Mononuclear cell (primary cell): ENCODE results near the gene TIMM10. TPM values are rescaled to one million over a fixed set of nuclear protein-coding genes. Genes with fewer than 3 reads are reported as not detected.
"Not testable (repeated sequence)": the region's sequence is repeated elsewhere in the genome, so short reads cannot be mapped to it uniquely, and the experiment has no call there.

Experiments used
- H3K27me3 ChIP-seq: 2 replicates; pipeline ENCODE4 v1.6.0; 2011; ENCODE audit warnings: low read length, control low read depth; ENCODE audit not compliant: insufficient read depth
- H3K4me1 ChIP-seq: 2 replicates; pipeline ENCODE4 v1.5.1; 2011; ENCODE audit warnings: mild to moderate bottlenecking, low read length, control low read depth; ENCODE audit not compliant: insufficient read depth
- H3K4me3 ChIP-seq: 2 replicates; pipeline ENCODE4 v1.5.1; 2011; ENCODE audit warnings: mild to moderate bottlenecking, low read length, moderate library complexity
- H3K9me3 ChIP-seq: 2 replicates; pipeline ENCODE4 v1.5.1; 2011; ENCODE audit warnings: low read depth, mild to moderate bottlenecking, control low read depth, low read length
- total RNA-seq: library from RNA; depleted of rRNA; stranded (reverse); fragments of >200 nt; gene quantifications from one replicate; pipeline ENCODE4 v1.2.3, GENCODE V29; 2012

The TIMM10 gene
- total RNA-seq, 1 donor, result 4.8 TPM

- Histone ChIP-seq H3K9me3 (no peaks in the 10 kb centered on the region), H3K4me3 (no peak overlapping the region), H3K27me3 (no peaks in the 10 kb centered on the region), H3K4me1 (peaks cover 13% of the 10 kb centered on the region)
Measured at GRCh38 chr11:57547854-57548377, 17.4 kb upstream of the TIMM10 start.

- no peaks in the 10 kb centered on the region for H3K9me3 ChIP-seq
- no peak overlapping the region for H3K4me3 ChIP-seq
- no peaks in the 10 kb centered on the region for H3K27me3 ChIP-seq
- H3K4me1 ChIP-seq, result peaks cover 13% of the 10 kb centered on the region
Measured at GRCh38 chr11:57546869-57547475, 16.4 kb upstream of the TIMM10 start.

DNA sequence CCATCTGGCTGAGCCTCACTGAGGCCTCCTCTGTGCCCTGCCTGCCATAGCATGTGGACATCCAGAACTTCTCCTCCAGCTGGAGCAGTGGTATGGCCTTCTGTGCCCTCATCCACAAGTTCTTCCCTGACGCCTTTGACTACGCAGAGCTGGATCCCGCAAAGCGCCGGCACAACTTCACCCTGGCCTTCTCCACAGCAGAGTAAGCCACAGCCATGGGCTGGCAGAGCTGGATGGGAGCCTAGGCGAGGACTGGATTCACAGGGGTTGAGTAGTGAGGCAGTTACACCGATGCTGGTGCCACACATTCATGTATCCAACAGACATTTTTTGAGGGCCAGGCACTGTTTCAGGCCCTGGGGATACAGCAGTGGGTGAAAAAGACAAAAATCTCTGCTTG is 15.9 kb upstream of the TIMM10 start:
- Histone ChIP-seq H3K4me3 (no peak overlapping the region), H3K9me3 (no peaks in the 10 kb centered on the region), H3K4me1 (peaks cover 13% of the 10 kb centered on the region), H3K27me3 (no peaks in the 10 kb centered on the region)

DNA sequence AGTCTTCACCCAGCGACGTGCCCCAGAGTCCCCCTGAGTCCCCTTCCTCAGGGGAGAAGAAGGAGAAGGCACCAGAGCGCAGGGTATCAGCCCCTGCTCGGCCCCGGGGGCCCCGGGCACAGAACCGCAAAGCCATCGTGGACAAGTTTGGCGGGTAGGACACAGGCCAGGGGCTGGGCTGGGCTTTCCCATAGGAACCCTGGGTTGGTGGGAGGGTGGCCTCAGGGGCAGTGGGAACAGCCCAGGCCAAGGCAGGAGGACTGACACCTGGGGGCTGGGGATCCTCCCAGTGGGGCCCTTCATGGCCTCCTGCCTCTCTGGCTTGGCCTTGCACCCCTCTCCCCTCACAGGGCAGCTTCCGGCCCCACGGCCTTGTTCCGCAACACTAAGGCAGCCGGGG is 15.3 kb upstream of the TIMM10 start:
- Histone ChIP-seq H3K4me3 (no peak overlapping the region), H3K4me1 (peaks cover 13% of the 10 kb centered on the region), H3K27me3 (no peaks in the 10 kb centered on the region)

DNA sequence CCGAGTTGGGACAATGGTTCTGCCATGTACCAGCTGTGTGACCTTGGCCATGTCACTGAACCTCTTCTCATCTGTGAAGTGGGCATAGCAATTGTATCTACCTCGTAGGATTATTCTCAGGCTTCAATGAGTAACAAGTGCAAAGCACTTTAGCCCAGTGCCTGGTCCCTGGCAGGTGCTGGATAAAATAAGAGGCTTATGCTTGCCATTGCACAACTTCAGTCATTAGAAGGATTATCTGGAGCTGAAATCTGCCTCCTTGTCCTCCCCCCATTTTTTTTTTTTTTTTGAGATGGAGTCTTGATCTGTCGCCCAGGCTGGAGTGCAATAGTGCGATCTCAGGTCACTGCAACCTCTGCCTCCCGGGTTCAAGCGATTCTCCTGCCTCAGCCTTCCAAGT is 14.0 kb upstream of the TIMM10 start:
- Histone ChIP-seq H3K27me3 (no peaks in the 10 kb centered on the region), H3K4me1 (peaks cover 13% of the 10 kb centered on the region), H3K4me3 (no peak overlapping the region), H3K9me3 (no peaks in the 10 kb centered on the region)

More for the DNA sequence above, 15.3 kb upstream of the TIMM10 start:
- H3K9me3 ChIP-seq, result no peaks in the 10 kb centered on the region

GRCh38 chr11:57543593-57543992 is 13.0 kb upstream of the TIMM10 start:
- H3K9me3 ChIP-seq, result no peaks in the 10 kb centered on the region
- no peaks in the 10 kb centered on the region for H3K27me3 ChIP-seq
- peaks cover 13% of the 10 kb centered on the region for H3K4me1 ChIP-seq

DNA sequence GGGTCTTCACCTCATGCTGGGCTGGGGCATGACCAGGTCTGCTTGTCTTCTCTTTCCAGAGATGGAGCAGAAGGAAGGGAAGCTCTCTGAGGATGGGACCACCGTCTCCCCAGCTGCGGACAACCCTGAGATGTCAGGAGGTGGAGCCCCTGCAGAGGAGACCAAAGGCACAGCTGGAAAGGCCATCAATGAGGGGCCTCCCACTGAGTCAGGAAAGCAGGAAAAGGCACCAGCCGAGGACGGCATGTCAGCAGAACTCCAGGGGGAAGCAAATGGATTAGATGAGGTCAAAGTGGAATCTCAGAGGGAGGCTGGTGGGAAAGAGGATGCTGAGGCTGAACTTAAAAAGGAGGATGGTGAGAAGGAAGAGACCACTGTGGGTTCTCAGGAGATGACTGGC is 12.0 kb upstream of the TIMM10 start:
- Histone ChIP-seq H3K4me1 (peaks cover 7% of the 10 kb centered on the region), H3K4me3 (no peak overlapping the region), H3K27me3 (no peaks in the 10 kb centered on the region), H3K9me3 (no peaks in the 10 kb centered on the region)

More at GRCh38 chr11:57543593-57543992, 13.0 kb upstream of the TIMM10 start:
- H3K4me3 ChIP-seq, result no peak overlapping the region

- H3K4me3 ChIP-seq, result no peak overlapping the region
- no peaks in the 10 kb centered on the region for H3K9me3 ChIP-seq
- H3K27me3 ChIP-seq, result no peaks in the 10 kb centered on the region
- no peaks in the 10 kb centered on the region for H3K4me1 ChIP-seq
Measured at GRCh38 chr11:57541169-57541568, 10.6 kb upstream of the TIMM10 start.

DNA sequence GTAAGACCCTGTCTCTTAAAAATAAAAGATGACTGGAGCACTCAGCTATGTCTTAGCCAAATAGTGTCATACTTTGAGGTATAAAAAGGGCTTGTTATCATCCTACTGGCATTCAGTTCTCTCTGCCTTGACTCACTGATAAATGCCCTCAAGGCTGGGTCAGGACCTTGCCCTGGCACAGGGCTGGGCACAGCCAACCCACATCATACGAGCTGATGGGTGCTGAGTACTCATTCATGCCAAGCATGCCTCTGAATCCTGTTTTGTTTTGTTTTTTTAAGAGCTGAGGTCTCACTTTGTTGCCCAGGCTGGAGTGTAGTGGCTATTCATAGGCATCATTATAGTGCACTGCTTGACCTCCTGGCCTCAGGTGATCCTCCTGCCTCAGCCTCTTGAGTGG is 8.8 kb upstream of the TIMM10 start:
- no peak overlapping the region for H3K4me3 ChIP-seq
- no peaks in the 10 kb centered on the region for H3K27me3 ChIP-seq
- H3K9me3 ChIP-seq, result no peaks in the 10 kb centered on the region
- no peaks in the 10 kb centered on the region for H3K4me1 ChIP-seq

DNA sequence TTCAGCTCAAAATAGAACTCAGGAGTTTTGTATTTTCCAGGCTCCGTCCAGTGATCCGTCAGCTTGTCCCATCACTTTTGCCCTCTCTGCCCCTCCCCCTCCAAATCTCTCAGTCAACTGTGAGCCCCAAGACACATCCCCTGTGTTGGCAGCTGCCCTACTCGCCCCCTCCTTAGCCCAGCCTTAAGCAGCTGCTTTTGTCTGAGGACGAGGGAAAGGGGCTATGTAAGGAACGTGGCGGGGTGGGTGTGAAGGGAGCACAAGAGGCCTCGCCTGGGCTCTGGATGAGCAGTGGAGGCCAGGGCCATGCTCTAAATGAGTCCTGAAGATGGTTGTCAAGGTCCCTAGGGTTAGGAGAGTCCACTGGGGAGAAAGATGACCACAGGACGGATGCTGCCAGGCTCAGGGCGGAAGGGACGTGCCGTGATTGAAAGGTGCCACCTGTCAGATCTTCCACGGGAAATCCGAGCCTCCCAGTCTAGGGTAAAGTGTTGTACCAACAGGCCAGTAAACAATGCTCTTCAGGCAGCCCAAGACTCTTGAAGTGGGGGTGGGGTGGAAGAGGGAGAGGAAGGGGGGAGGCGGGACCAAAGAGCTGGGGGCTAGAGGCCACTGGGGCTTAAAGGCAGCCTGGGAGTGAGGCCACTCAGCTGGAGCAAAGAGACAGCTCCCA is 6.5 kb upstream of the TIMM10 start, which contains the start of gene SMTNL1:
TSS of gene SMTNL1 (plus strand) at position 649 of the 673 bp plus-strand sequence. CDS start 5,048 bp downstream, outside the sequence.
- H3K27me3 ChIP-seq, result no peaks in the 10 kb centered on the region
- no peaks in the 10 kb centered on the region for H3K9me3 ChIP-seq
- H3K4me3 ChIP-seq, result no peak within 1 kb of the TSS
- H3K4me1 ChIP-seq, result no peaks in the 10 kb centered on the region

DNA sequence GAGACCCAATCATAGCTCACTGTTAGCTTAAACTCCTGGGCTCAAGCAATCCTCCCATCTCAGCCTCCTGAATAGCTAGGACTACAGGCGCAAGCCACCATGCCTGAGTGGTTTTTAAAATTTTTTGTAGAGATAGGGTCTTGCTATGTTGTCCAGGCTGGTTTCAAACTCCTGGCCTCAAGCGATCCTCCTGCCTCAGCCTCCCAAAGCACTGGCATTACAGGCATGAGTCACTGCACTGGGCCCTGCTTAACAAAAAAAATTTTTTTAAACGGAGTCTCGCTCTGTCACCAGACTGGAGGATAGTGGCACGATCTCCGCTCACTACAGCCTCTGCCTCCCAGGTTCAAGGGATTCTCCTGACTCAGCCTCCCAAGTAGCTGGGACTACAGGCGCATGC is 3.9 kb upstream of the TIMM10 start:
- not testable (repeated sequence) for H3K4me3 ChIP-seq, H3K27me3 ChIP-seq, H3K9me3 ChIP-seq
- H3K4me1 ChIP-seq, result peaks cover 20% of the 10 kb centered on the region

DNA sequence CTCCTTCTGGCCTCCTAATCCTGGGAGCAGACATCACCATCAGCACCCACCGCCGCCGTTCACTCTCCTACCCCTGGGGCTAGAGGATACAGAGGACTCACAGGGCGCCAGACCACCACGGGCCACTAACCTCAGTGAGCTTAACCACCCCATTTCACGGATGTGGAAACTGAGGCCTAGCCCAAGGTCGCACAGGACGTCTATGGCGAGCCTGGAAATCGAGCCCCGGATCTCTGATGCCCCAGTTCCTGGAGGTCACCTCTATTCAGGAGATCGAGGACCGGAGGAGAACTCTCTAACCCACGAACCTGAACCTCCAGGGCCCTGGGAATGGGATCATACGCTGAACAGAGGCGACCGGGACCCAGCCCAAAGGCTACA is 349 bp downstream of the TIMM10 start:
- H3K4me3 ChIP-seq, result peak overlapping the region; percentile 67

GRCh38 chr11:57529012-57529411 is 1.5 kb downstream of the TIMM10 start:
- Histone ChIP-seq H3K27me3 (no peaks in the 10 kb centered on the region), H3K4me3 (no peak overlapping the region), H3K4me1 (peaks cover 22% of the 10 kb centered on the region), H3K9me3 (no peaks in the 10 kb centered on the region)

More for the DNA sequence above, 349 bp downstream of the TIMM10 start:
- Histone ChIP-seq H3K9me3 (no peaks in the 10 kb centered on the region), H3K27me3 (no peaks in the 10 kb centered on the region), H3K4me1 (peaks cover 22% of the 10 kb centered on the region)

- Histone ChIP-seq H3K4me3 (no peak overlapping the region), H3K27me3 (no peaks in the 10 kb centered on the region), H3K9me3 (no peaks in the 10 kb centered on the region), H3K4me1 (peaks cover 22% of the 10 kb centered on the region)
Measured at GRCh38 chr11:57527056-57527631, 3.4 kb downstream of the TIMM10 start.

DNA sequence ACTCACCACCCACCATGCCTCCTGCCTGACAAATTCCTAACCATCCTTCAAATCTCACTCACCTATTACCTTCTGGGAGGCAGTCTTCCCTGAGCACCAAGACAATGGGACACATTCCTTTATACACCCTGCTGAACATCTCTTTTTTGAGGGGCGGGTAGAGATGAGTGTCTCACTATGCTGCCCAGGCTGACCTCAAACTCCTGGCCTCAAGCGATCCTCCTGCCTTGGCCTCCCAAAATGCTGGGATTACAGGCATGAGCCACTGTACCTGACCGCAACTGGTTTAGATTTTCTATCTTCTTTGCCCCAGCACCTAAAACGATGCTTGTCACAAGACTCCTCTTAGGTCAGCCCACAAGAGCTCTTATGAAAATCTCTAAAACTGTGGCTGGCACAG is 7.1 kb downstream of the TIMM10 start:
- H3K27me3 ChIP-seq, result no peaks in the 10 kb centered on the region
- H3K4me3 ChIP-seq, result no peak overlapping the region
- H3K4me1 ChIP-seq, result no peaks in the 10 kb centered on the region
- H3K9me3 ChIP-seq, result no peaks in the 10 kb centered on the region
